WTC11 (cell line): ENCODE measurements around the gene OCEL1. TPM values are rescaled to one million over a fixed set of nuclear protein-coding genes. Genes with fewer than 3 reads are reported as not detected.
A peak's percentile ranks its signal among the peaks of the same experiment; 100 is the strongest.

Experiments
- ATAC-seq: fragments of 200-7000 bp; cut with Tn5 transposase; 2 replicates; pipeline ENCODE4 v1.10.0; 2021; ENCODE audit warnings: mild to moderate bottlenecking, moderate library complexity
- CTCF ChIA-PET: fragments of 300-600 bp; sonication (Branson Sonifier 250); formaldehyde crosslinking; loops from one replicate; lab custom pipeline; 2021; ENCODE audit warnings: antibody characterized with exemption; lab: Charles Lee
- POLR2A ChIA-PET: fragments of 350-600 bp; sonication (Branson Sonifier 250); formaldehyde crosslinking; loops from one replicate; lab custom pipeline; 2021; ENCODE audit warnings: antibody characterized with exemption; lab: Charles Lee
- DNase-seq: peaks from one replicate; pipeline ENCODE4 v3.0.0; 2021; ENCODE audit warnings: low spot score
- H3K27ac Mint-ChIP-seq: 2 replicates; pipeline ENCODE4 v1.8.0; 2021; ENCODE audit warnings: mixed read lengths
- H3K27me3 Mint-ChIP-seq: 2 replicates; pipeline ENCODE4 v1.8.0; 2021; ENCODE audit warnings: low read depth, mild to moderate bottlenecking, moderate library complexity, mixed read lengths
- H3K36me3 Mint-ChIP-seq: 2 replicates; pipeline ENCODE4 v1.8.0; 2021; ENCODE audit warnings: mixed read lengths
- H3K4me1 Mint-ChIP-seq: 2 replicates; pipeline ENCODE4 v1.8.0; 2022; ENCODE audit warnings: mixed read lengths
- H3K4me3 Mint-ChIP-seq: 2 replicates; pipeline ENCODE4 v1.8.0; 2021; ENCODE audit warnings: mild to moderate bottlenecking, moderate library complexity, mixed read lengths
- H3K9me3 Mint-ChIP-seq: 2 replicates; pipeline ENCODE4 v1.8.0; 2021; ENCODE audit warnings: mixed read lengths
- CREB1 ChIP-seq: sonication (generic); formaldehyde crosslinking; IDR thresholded peaks from 2 replicates; pipeline ENCODE4 v1.8.0; 2023; ENCODE audit warnings: mild to moderate bottlenecking, missing genetic modification reagents
- ESRRA ChIP-seq: sonication (generic); formaldehyde crosslinking; IDR thresholded peaks from 2 replicates; pipeline ENCODE4 v1.8.1; 2022; ENCODE audit warnings: mild to moderate bottlenecking, missing genetic modification reagents, borderline replicate concordance
- ETV6 ChIP-seq: sonication (generic); formaldehyde crosslinking; IDR thresholded peaks from 2 replicates; pipeline ENCODE4 v1.8.1; 2022; ENCODE audit warnings: mild to moderate bottlenecking, missing genetic modification reagents
- FOXK1 ChIP-seq: sonication (generic); formaldehyde crosslinking; IDR thresholded peaks from 2 replicates; pipeline ENCODE4 v1.8.0; 2022; ENCODE audit warnings: mild to moderate bottlenecking, moderate library complexity, missing genetic modification reagents
- FOXP1 ChIP-seq: sonication (generic); formaldehyde crosslinking; IDR thresholded peaks from 2 replicates; pipeline ENCODE4 v1.8.0; 2022; ENCODE audit warnings: missing genetic modification reagents, mild to moderate bottlenecking, moderate library complexity, borderline replicate concordance
- GABPB1 ChIP-seq: sonication (generic); formaldehyde crosslinking; IDR thresholded peaks from 2 replicates; pipeline ENCODE4 v1.8.1; 2023; ENCODE audit warnings: mild to moderate bottlenecking, missing genetic modification reagents
- IRF2 ChIP-seq: sonication (generic); formaldehyde crosslinking; IDR thresholded peaks from 2 replicates; pipeline ENCODE4 v1.8.0; 2022; ENCODE audit warnings: low read depth, missing genetic modification reagents, borderline replicate concordance
- JUN ChIP-seq: sonication (generic); formaldehyde crosslinking; IDR thresholded peaks from 2 replicates; pipeline ENCODE4 v1.8.0; 2023; ENCODE audit warnings: mild to moderate bottlenecking, missing genetic modification reagents
- KAT7 ChIP-seq: sonication (generic); formaldehyde crosslinking; IDR thresholded peaks from 2 replicates; pipeline ENCODE4 v1.8.1; 2023; ENCODE audit warnings: missing genetic modification reagents, mild to moderate bottlenecking, borderline replicate concordance
- MYBL2 ChIP-seq: sonication (generic); formaldehyde crosslinking; IDR thresholded peaks from 2 replicates; pipeline ENCODE4 v1.8.1; 2023; ENCODE audit warnings: mild to moderate bottlenecking, moderate library complexity, missing genetic modification reagents
- OVOL2 ChIP-seq: fragments of 250-450 bp; sonication (Bioruptor Pico); IDR thresholded peaks from 2 replicates; pipeline ENCODE4 v1.9.0; 2021; ENCODE audit warnings: mild to moderate bottlenecking, borderline replicate concordance
- RELA ChIP-seq: sonication (generic); formaldehyde crosslinking; IDR thresholded peaks from 2 replicates; pipeline ENCODE4 v1.8.1; 2022; ENCODE audit warnings: missing genetic modification reagents, mild to moderate bottlenecking, borderline replicate concordance
- SP1 ChIP-seq: sonication (generic); formaldehyde crosslinking; conservative IDR thresholded peaks from 2 replicates; pipeline ENCODE4 v1.8.1; 2022; ENCODE audit warnings: missing genetic modification reagents
- TCF7 ChIP-seq: sonication (generic); formaldehyde crosslinking; IDR thresholded peaks from 2 replicates; pipeline ENCODE4 v1.8.0; 2022; ENCODE audit warnings: mild to moderate bottlenecking, low read depth, missing genetic modification reagents, moderate library complexity
- TP53 ChIP-seq: sonication (generic); formaldehyde crosslinking; IDR thresholded peaks from 2 replicates; pipeline ENCODE4 v1.8.1; 2023; ENCODE audit warnings: mild to moderate bottlenecking, missing genetic modification reagents
- ZNF138 ChIP-seq: sonication (generic); formaldehyde crosslinking; conservative IDR thresholded peaks from 2 replicates; pipeline ENCODE4 v1.8.1; 2022; ENCODE audit warnings: mild to moderate bottlenecking, moderate library complexity, missing genetic modification reagents
- ZNF232 ChIP-seq: sonication (generic); formaldehyde crosslinking; IDR thresholded peaks from 2 replicates; pipeline ENCODE4 v1.8.0; 2022; ENCODE audit warnings: mild to moderate bottlenecking, missing genetic modification reagents
- total RNA-seq: library from RNA; stranded (reverse); gene quantifications from 3 replicates; pipeline ENCODE4 v1.2.3, GENCODE V29; 2021
- TF ChIP-seq, protein P1 (sequence below): sonication (generic); formaldehyde crosslinking; IDR thresholded peaks from 2 replicates; pipeline ENCODE4 v1.8.0; 2022; ENCODE audit warnings: mild to moderate bottlenecking, missing genetic modification reagents
- TF ChIP-seq, protein P2 (sequence below): sonication (generic); formaldehyde crosslinking; IDR thresholded peaks from 2 replicates; pipeline ENCODE4 v1.8.1; 2023; ENCODE audit warnings: mild to moderate bottlenecking, missing genetic modification reagents
- TF ChIP-seq, protein P3 (sequence below): fragments of 250-450 bp; sonication (Bioruptor Pico); IDR thresholded peaks from 2 replicates; pipeline ENCODE4 v1.9.0; 2021; ENCODE audit warnings: moderate library complexity, mild to moderate bottlenecking, inconsistent platforms, borderline replicate concordance
- TF ChIP-seq, protein P4 (sequence below): sonication (generic); formaldehyde crosslinking; IDR thresholded peaks from 2 replicates; pipeline ENCODE4 v1.8.1; 2023; ENCODE audit warnings: mild to moderate bottlenecking, moderate library complexity, missing genetic modification reagents
- TF ChIP-seq, protein P5 (sequence below): sonication (generic); formaldehyde crosslinking; IDR thresholded peaks from 2 replicates; pipeline ENCODE4 v1.8.1; 2022; ENCODE audit warnings: low read depth, mild to moderate bottlenecking, moderate library complexity, missing genetic modification reagents, borderline replicate concordance
- TF ChIP-seq, protein P6 (sequence below): sonication (generic); formaldehyde crosslinking; IDR thresholded peaks from 2 replicates; pipeline ENCODE4 v1.8.0; 2022; ENCODE audit warnings: mild to moderate bottlenecking, missing genetic modification reagents
- TF ChIP-seq, protein P7 (sequence below): sonication (generic); formaldehyde crosslinking; IDR thresholded peaks from 2 replicates; pipeline ENCODE4 v1.8.0; 2023; ENCODE audit warnings: missing genetic modification reagents, mild to moderate bottlenecking, borderline replicate concordance

The OCEL1 gene
- total RNA-seq, 1 experiment from 2014 or later, result 34.0 TPM

DNA sequence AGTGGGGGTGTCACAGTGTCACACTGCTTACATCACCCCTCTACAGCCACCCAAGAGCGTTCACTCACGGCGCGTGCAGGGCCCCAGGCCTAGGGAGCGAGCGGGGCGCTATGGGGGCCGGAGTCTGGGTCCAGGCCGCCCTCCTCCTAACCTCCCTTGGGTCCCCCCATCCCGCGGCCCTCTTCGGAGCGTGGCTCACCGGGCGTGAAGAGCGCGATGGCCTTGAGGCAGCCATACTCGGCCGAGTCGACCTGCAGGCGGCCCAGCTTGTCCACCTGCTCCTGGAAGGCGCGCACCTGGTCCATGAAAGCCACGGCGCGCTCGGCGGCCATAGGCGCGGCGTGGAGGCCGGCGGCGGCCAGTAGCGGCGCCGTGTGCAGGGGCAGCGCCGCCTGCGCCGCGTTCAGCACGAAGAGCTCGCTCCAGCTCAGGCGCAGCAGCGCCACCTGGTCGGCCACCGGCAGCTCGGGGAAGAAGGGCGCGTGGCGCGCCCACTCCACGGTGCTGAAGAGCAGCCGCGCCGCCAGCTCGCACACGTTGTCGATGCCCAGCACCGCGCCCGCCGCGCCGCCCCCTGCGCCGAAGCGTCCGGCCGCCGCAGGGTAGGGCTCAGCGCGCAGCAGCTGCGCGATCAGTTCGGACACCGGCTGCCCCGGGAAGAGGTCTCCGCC, 9.4 kb downstream of the OCEL1 start:
- Mint-ChIP-seq H3K4me3 (peak overlapping the region; percentile 80), H3K27ac (no peak overlapping the region), H3K4me1 (peaks cover 27% of the 10 kb centered on the region), H3K9me3 (no peaks in the 10 kb centered on the region), H3K27me3 (no peaks in the 10 kb centered on the region), H3K36me3 (peaks cover 40% of the 10 kb centered on the region)
- CTCF ChIA-PET, result interaction anchor here (1.0 to 3.2 kb wide), 11 partner anchors 8 to 190 kb away, joined by 3 to 12 read pairs (median 6); partner anchors contain the start of genes MRPL34, OCEL1 and USE1
- DNase-seq (peak; percentile 68), ATAC-seq (peak; percentile 36)
- POLR2A ChIA-PET, result interaction anchor here (0.6 to 2.8 kb wide), 9 partner anchors 9 to 159 kb away, joined by 3 to 11 read pairs (median 6); partner anchors contain the start of genes BABAM1, OCEL1 and USE1
- peak; percentile 55 for TF ChIP-seq SP1 (CRISPR knock-in tag)
- TF ChIP-seq IRF2 (CRISPR knock-in tag), result peak; percentile 79; the same call in 1 of the 2 replicates
- TF ChIP-seq, protein P1, sequence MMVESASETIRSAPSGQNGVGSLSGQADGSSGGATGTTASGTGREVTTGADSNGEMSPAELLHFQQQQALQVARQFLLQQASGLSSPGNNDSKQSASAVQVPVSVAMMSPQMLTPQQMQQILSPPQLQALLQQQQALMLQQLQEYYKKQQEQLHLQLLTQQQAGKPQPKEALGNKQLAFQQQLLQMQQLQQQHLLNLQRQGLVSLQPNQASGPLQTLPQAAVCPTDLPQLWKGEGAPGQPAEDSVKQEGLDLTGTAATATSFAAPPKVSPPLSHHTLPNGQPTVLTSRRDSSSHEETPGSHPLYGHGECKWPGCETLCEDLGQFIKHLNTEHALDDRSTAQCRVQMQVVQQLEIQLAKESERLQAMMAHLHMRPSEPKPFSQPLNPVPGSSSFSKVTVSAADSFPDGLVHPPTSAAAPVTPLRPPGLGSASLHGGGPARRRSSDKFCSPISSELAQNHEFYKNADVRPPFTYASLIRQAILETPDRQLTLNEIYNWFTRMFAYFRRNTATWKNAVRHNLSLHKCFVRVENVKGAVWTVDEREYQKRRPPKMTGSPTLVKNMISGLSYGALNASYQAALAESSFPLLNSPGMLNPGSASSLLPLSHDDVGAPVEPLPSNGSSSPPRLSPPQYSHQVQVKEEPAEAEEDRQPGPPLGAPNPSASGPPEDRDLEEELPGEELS (CRISPR knock-in tag), result peak; percentile 57; the same call in 1 of the 2 replicates
- TF ChIP-seq, protein P2, sequence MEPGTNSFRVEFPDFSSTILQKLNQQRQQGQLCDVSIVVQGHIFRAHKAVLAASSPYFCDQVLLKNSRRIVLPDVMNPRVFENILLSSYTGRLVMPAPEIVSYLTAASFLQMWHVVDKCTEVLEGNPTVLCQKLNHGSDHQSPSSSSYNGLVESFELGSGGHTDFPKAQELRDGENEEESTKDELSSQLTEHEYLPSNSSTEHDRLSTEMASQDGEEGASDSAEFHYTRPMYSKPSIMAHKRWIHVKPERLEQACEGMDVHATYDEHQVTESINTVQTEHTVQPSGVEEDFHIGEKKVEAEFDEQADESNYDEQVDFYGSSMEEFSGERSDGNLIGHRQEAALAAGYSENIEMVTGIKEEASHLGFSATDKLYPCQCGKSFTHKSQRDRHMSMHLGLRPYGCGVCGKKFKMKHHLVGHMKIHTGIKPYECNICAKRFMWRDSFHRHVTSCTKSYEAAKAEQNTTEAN (CRISPR knock-in tag), result peak; percentile 82; the same call in 1 of the 2 replicates
- TF ChIP-seq KAT7, result peak; percentile 85; the same call in 1 of the 2 replicates
- peak; percentile 37; the same call in 1 of the 2 replicates for TF ChIP-seq ETV6 (CRISPR knock-in tag)
- 0 out of 2 replicates have a peak, but pooled peaks have one; percentile 78 for TF ChIP-seq TP53
- peak; percentile 48; the same call in 1 of the 2 replicates for TF ChIP-seq FOXK1 (CRISPR knock-in tag)
- peak; percentile 58 for TF ChIP-seq ZNF232 (CRISPR knock-in tag)
- TF ChIP-seq, protein P3, sequence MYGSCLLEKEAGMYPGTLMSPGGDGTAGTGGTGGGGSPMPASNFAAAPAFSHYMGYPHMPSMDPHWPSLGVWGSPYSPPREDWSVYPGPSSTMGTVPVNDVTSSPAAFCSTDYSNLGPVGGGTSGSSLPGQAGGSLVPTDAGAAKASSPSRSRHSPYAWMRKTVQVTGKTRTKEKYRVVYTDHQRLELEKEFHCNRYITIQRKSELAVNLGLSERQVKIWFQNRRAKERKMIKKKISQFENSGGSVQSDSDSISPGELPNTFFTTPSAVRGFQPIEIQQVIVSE (CRISPR knock-in tag), result no peak
- peak; percentile 33; the same call in 1 of the 2 replicates for TF ChIP-seq ESRRA (CRISPR knock-in tag)
- no peak for TF ChIP-seq OVOL2 (CRISPR knock-in tag)
- TF ChIP-seq, protein P4, sequence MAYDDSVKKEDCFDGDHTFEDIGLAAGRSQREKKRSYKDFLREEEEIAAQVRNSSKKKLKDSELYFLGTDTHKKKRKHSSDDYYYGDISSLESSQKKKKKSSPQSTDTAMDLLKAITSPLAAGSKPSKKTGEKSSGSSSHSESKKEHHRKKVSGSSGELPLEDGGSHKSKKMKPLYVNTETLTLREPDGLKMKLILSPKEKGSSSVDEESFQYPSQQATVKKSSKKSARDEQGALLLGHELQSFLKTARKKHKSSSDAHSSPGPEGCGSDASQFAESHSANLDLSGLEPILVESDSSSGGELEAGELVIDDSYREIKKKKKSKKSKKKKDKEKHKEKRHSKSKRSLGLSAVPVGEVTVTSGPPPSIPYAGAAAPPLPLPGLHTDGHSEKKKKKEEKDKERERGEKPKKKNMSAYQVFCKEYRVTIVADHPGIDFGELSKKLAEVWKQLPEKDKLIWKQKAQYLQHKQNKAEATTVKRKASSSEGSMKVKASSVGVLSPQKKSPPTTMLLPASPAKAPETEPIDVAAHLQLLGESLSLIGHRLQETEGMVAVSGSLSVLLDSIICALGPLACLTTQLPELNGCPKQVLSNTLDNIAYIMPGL (CRISPR knock-in tag), result peak; percentile 96; the same call in 1 of the 2 replicates
- TF ChIP-seq, protein P5, sequence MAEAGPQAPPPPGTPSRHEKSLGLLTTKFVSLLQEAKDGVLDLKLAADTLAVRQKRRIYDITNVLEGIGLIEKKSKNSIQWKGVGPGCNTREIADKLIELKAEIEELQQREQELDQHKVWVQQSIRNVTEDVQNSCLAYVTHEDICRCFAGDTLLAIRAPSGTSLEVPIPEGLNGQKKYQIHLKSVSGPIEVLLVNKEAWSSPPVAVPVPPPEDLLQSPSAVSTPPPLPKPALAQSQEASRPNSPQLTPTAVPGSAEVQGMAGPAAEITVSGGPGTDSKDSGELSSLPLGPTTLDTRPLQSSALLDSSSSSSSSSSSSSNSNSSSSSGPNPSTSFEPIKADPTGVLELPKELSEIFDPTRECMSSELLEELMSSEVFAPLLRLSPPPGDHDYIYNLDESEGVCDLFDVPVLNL (CRISPR knock-in tag), result peak; percentile 39
- peak; percentile 35; the same call in 1 of the 2 replicates for TF ChIP-seq MYBL2 (CRISPR knock-in tag)
- no peak for TF ChIP-seq GABPB1 (CRISPR knock-in tag)
- TF ChIP-seq JUN (CRISPR knock-in tag), result 0 out of 2 replicates have a peak, but pooled peaks have one; percentile 17
- TF ChIP-seq TCF7 (CRISPR knock-in tag), result 0 out of 2 replicates have a peak, but pooled peaks have one; percentile 74
- 0 out of 2 replicates have a peak, but pooled peaks have one; percentile 42 for TF ChIP-seq ZNF138
- TF ChIP-seq FOXP1 (CRISPR knock-in tag), result peak; percentile 97
- no peak for TF ChIP-seq CREB1 (CRISPR knock-in tag)
- TF ChIP-seq, protein P6, sequence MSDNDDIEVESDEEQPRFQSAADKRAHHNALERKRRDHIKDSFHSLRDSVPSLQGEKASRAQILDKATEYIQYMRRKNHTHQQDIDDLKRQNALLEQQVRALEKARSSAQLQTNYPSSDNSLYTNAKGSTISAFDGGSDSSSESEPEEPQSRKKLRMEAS (CRISPR knock-in tag), result peak; percentile 63; the same call in 1 of the 2 replicates
- TF ChIP-seq RELA (CRISPR knock-in tag), result peak; percentile 76; the same call in 1 of the 2 replicates
- TF ChIP-seq, protein P7, sequence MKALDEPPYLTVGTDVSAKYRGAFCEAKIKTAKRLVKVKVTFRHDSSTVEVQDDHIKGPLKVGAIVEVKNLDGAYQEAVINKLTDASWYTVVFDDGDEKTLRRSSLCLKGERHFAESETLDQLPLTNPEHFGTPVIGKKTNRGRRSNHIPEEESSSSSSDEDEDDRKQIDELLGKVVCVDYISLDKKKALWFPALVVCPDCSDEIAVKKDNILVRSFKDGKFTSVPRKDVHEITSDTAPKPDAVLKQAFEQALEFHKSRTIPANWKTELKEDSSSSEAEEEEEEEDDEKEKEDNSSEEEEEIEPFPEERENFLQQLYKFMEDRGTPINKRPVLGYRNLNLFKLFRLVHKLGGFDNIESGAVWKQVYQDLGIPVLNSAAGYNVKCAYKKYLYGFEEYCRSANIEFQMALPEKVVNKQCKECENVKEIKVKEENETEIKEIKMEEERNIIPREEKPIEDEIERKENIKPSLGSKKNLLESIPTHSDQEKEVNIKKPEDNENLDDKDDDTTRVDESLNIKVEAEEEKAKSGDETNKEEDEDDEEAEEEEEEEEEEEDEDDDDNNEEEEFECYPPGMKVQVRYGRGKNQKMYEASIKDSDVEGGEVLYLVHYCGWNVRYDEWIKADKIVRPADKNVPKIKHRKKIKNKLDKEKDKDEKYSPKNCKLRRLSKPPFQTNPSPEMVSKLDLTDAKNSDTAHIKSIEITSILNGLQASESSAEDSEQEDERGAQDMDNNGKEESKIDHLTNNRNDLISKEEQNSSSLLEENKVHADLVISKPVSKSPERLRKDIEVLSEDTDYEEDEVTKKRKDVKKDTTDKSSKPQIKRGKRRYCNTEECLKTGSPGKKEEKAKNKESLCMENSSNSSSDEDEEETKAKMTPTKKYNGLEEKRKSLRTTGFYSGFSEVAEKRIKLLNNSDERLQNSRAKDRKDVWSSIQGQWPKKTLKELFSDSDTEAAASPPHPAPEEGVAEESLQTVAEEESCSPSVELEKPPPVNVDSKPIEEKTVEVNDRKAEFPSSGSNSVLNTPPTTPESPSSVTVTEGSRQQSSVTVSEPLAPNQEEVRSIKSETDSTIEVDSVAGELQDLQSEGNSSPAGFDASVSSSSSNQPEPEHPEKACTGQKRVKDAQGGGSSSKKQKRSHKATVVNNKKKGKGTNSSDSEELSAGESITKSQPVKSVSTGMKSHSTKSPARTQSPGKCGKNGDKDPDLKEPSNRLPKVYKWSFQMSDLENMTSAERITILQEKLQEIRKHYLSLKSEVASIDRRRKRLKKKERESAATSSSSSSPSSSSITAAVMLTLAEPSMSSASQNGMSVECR (CRISPR knock-in tag), result peak; percentile 51; the same call in 1 of the 2 replicates
